ENCODE data around the gene PMPCA.

The PMPCA gene

DNA sequence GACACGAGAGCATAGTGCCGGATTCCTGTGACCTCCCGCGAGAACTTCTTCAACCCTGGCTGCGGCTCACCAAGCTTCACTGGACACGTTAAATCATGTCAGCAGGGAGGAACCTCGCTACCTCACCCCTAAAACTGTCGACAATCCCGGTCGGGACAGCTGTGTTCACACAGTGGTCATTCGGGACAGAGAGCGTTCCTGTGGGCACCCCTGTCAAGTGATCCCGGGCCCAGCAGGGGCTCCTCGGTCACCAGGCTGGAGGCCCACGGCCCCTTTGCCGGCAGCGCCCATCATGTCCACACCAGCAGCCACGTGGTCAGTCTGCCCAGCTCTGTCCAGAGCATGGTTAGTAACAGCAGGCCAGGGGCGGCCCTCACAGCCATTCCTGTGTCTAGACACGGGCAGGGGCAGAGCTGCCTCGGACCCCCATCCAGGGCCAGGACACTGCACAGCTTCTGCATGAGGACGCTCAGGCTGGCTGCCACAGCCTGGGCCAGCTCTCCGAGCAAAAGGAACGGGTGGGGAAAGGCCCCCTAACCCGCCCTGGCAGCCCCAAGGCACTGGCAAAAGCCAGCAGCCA is 25.7 kb downstream of the PMPCA start:
- no peak for DNase-seq (ENCODE audit: low spot score)

- no peak for DNase-seq (ENCODE audit: low spot score)
Measured at GRCh38 chr9:136437430-136437829, 27.0 kb downstream of the PMPCA start.

DNA sequence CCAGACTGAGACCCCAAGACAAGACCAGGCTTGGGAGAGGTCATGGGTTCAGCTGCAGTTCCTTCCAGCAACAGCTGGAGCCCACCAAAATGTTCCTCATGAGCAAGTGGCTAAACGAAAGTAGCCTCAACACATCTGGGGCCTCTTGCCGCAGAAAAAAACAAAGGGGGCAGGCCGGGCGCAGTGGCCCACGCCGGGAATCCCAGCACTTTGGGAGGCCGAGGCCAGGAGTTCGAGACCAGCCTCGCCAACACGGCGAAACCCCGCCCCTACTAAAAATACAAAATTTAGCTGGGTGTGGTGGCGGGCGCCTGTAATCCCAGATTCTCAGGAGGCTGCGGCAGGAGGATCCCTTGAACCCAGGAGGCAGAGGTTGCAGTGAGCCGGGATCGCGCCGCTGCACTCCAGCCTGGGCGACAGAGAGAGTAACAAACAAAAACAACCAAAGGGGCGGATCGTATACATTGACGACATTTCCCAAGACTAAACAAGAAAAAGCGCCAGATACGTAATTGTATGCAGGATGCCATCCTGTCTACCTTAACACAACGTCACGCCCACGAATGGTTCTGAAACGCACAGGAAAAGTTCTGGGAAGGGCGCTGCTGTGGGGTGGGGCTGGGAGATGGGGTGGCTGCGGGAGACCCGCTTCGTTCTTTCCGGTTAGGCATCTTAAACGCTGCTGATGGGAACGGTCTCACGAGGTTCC is 27.5 kb downstream of the PMPCA start:
- DNase-seq (ENCODE audit: low spot score), result no peak

DNA sequence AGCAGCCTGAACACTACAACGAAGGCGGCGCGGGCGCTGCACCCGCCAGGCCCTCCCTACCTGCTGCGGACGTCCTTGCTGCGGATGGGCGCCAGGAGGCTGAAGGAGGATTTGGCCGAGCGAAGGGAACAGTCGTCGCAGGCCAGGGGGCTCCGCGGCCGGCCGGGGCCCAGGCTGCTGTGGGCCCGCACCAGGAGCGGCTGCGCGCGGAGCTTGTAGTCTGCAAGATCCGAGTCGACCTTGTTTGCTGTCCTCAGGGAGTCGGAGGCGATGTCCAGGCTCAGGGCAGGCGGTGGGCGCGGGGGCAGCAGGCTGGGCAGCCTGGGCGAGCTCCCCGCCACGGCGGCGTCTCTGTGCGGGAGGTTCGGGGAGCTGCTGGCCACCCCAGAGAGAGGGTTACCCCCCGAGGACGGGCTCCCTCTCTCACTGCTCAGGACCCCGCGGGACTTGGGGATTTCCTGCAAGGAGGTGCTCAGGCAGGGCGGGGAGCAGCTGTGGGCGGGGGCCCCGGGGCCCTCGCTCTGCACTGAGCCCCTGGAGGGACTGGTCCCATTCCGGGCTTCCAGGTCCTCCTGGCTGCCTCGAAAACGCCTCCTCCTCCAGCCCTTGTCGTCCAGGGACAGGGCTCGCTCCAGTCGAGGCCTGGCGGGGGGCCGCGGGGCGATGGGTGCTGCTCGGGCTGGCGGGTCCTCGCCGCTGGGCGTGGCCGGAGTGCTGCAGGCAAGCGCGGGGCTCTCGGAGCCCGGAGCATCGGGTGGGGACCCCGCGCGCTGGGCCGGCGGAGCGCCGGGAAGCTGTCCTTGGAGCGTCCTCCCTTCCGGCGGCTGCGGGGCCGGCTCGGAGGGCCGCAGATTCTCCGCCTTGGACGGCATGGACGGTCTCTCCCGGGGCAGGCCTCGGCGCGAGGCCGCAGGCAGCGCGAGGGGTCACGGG is 28.4 kb downstream of the PMPCA start:
- DNase-seq (ENCODE audit: low spot score), result no peak

- no peak for DNase-seq (ENCODE audit: low spot score)
Measured at GRCh38 chr9:136439481-136440408, 29.3 kb downstream of the PMPCA start, which contains the start of gene INPP5E. INPP5E (minus strand) TSS chr9:136439845; CDS start chr9:136439419, 426 bp downstream.

GRCh38 chr9:136441191-136441680 is 30.8 kb downstream of the PMPCA start:
- no peak for DNase-seq (ENCODE audit: low spot score)

- DNase-seq (ENCODE audit: low spot score), result no peak
Measured at GRCh38 chr9:136441681-136442245, 31.3 kb downstream of the PMPCA start.

- no peak for DNase-seq (ENCODE audit: low spot score)
Measured at GRCh38 chr9:136442265-136442664, 31.8 kb downstream of the PMPCA start.

GRCh38 chr9:136443087-136443486 is 32.6 kb downstream of the PMPCA start:
- no peak for DNase-seq (ENCODE audit: low spot score)

GRCh38 chr9:136443687-136444086 is 33.2 kb downstream of the PMPCA start:
- DNase-seq (ENCODE audit: low spot score), result no peak

DNA sequence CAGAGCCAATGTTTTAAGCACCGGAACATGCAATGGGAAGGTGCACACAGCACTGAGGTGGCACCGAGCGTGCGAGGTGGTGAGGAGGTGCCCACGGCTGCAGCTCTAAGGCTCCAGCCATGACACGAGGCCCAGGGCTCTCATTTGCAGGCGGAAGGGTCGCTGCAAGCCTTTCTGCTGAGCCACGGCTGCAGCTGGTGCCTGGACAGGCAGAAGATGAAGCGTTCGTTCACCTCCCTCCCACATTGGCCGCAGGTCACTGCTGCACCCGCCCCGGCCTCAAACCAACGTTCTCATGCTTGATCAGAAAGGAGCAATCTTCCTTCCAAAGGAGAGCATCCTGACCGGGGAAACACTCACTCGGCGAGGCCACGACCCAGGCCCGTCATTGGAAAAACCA is 33.6 kb downstream of the PMPCA start:
- no peak for DNase-seq (ENCODE audit: low spot score)

DNA sequence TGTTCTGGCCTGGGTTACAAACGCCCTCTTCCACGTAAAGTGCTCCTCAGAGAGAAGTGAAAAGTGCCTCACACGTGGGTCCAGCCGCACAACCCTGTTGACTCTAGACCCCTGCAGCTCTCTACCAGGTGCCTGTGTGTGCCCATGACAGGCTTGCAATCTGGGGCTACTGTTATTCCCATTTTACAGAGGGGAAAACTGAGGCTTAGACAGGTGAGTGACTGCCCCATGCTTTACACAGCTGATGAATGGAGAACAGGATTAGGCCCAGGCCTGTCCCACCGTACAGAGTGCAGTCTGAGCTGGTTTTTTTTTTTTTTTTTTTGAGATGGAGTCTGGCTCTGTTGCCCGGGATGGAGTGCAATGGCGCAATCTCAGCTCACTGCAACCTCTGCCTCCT is 35.3 kb downstream of the PMPCA start:
- no peak for DNase-seq (ENCODE audit: low spot score)

DNA sequence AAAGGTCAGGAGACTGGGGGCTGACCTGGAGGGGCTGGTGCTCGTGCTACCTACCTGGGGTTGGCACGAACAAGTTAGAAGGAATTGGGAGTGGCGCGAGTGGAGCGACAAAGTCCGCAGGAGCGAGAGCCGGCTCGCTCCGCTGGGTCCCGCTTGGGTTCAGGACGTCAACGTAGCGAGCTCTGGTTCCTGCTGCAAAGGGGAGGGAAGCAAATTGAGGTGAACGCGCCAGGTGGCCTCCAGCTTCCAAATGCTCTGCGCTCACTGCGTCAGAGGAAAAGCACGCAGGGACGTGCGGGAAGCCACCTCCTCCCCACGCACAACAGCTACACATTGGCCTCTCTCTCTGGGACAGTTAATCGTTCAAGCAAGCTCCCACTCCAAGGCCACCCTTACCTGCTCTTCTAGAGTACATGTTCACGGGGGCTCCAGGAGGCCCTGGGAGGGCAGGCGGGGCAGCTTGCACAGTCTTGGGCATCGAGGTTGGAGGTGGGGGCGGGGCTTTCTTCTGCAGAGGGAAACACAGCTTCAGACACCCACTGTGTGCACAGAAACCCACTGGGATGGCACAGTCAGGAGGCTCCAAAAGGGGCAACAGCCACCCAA is 36.8 kb downstream of the PMPCA start:
- DNase-seq (ENCODE audit: low spot score), result no peak

GRCh38 chr9:136448655-136449054 is 38.2 kb downstream of the PMPCA start:
- DNase-seq (ENCODE audit: low spot score), result no peak

DNA sequence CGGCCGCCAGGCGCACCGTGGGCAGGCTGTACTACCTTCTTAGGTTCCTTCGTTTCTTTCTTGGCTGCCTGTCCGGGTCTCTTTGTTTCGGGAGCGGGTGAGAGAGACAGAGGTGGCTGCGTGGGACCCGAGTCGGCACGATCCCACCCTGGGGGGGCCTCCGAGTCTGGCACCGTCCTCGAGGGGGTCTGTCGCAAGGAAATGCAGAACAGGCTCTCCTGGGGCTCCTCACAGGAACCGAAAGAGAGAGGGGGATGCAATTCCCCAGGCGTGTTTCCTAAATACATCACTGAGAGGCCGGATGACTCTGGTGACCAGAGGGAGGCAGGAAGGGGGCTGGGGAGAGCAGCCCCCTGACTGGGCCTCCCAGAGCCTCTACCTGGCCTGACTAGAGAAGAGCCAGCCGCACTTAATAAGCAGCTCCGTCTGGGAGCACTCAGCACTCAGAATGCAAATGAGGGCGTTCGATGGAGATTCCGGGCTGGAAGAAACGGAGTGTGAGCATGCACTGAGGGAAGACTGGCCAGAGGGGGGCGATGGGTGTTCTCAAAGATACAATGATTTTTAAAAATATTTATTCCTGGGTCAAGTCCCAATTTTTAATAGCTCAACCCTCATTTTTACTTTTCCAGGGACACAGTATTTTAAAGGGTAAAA is 40.9 kb downstream of the PMPCA start:
- no peak for DNase-seq (ENCODE audit: low spot score)

GRCh38 chr9:136453326-136453725 is 42.9 kb downstream of the PMPCA start:
- DNase-seq (ENCODE audit: low spot score), result no peak

- DNase-seq (ENCODE audit: low spot score), result no peak
Measured at GRCh38 chr9:136454026-136454796, 43.8 kb downstream of the PMPCA start.

GRCh38 chr9:136455043-136456002 is 44.9 kb downstream of the PMPCA start:
- no peak for DNase-seq (ENCODE audit: low spot score)

All from pons (tissue), 1 donor.